RWPE1 (cell line): Measurements from ENCODE around the gene ERFE.

Experiments used
- CTCF ChIA-PET: fragments of 350-600 bp; sonication (Branson Sonifier 250); formaldehyde crosslinking; extraction: SDS; loops from one replicate; lab custom pipeline; 2021; lab: Yijun Ruan, JAX
- POLR2A ChIA-PET: fragments of 400-600 bp; formaldehyde crosslinking; extraction: SDS; loops from one replicate; lab custom pipeline; 2020; ENCODE audit warnings: antibody characterized with exemption; ENCODE audit not compliant: low non-redundant PET; lab: Yijun Ruan, JAX
- DNase-seq: peaks from one replicate; pipeline ENCODE4 v3.0.0; 2012; ENCODE audit warnings: low spot score
- H3K27ac ChIP-seq: fragments of 450-650 bp; 2 replicates; pipeline ENCODE4 v1.5.1; 2017
- CTCF ChIP-seq: fragments of 450-650 bp; conservative IDR thresholded peaks from 2 replicates; pipeline ENCODE4 v1.5.1; 2017; ENCODE audit warnings: low read depth, mild to moderate bottlenecking

Gene ERFE

GRCh38 chr2:238172439-238172838 is 13.7 kb downstream of the ERFE start:
- H3K27ac ChIP-seq: peak overlapping the region; percentile 97
- CTCF ChIA-PET: no interaction called here
- no peak for TF ChIP-seq CTCF
- POLR2A ChIA-PET: no interaction called here
- DNase-seq: no peak

DNA sequence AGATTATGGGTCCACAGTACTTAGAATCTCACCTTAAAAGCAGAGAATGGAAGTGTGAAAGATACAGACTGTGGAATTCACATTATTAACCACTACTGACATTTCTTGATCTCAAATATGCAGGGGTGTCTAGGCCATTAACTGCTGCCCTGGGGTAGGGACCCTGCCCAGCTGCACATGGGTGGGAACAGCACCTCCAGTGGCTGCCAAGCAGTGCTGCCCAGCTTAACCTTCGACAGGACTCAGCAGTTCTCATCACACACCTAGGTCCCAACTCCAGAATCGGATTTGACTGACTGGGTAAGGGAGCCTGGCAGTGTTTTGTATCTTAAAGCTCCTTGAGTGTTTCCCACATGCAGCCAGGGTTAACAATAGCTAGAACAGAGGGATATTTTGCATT is 14.9 kb downstream of the ERFE start:
- TF ChIP-seq CTCF: no peak
- ChIA-PET POLR2A (no interaction called here), CTCF (interaction anchor here (1.1 kb wide), 1 partner anchor 17 kb away, joined by 3 read pairs; no protein-coding TSS in a partner anchor)
- peak overlapping the region; percentile 97 for H3K27ac ChIP-seq
- no peak for DNase-seq

- CTCF ChIA-PET: interaction anchor here (1.1 kb wide), 1 partner anchor 17 kb away, joined by 3 read pairs; no protein-coding TSS in a partner anchor
- peak overlapping the region; percentile 42 for H3K27ac ChIP-seq
- TF ChIP-seq CTCF: no peak
- POLR2A ChIA-PET: no interaction called here
- DNase-seq: no peak
Measured at GRCh38 chr2:238174291-238174690, 15.5 kb downstream of the ERFE start.

DNA sequence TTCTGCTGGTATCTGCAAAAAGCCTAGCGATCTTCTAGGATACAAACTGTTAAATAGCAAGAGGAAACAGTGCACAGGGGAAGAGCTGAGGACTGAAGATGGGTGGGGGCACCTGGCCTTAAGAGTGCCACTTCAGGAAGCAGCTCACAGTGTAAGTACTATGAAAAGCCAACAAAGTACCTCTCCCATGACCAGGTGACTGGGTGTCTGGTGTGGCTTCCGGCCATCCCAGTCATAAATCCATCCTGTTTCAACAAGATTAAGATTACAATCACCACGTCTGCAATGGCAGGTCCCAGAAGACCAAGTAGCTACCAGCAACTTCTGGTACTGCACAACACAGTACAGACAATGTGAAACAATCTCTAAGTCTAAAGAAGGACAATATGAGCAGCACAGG is 15.9 kb downstream of the ERFE start:
- ChIA-PET POLR2A (no interaction called here), CTCF (no interaction called here)
- DNase-seq: no peak
- no peak for TF ChIP-seq CTCF
- peak overlapping the region; percentile 42 for H3K27ac ChIP-seq

- POLR2A ChIA-PET: interaction anchor here (0.7 kb wide), 1 partner anchor 9 kb away, joined by 7 read pairs; no protein-coding TSS in a partner anchor
- TF ChIP-seq CTCF: no peak
- CTCF ChIA-PET: no interaction called here
- no peak for DNase-seq
- H3K27ac ChIP-seq: no peak overlapping the region
Measured at GRCh38 chr2:238176613-238177012, 17.8 kb downstream of the ERFE start.

DNA sequence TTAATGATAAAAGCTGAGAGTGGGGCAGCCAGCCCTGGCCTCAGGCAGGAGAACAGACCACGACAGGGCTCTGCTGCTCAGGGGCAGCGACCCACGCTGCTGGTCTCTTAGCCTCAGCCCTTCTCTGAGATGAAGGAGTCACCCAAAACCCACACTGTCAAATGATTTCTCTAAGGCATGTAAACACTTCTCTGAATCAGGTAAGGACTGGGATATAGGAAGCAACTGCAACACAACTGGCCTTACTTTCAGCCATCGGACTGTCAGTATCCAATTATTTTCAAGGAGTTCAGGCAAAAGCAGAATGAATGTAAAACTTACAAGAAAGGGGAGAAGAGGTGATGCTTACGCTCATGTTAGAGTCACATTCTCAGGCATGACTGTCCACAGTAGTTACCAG is 21.8 kb downstream of the ERFE start:
- POLR2A ChIA-PET: no interaction called here
- CTCF ChIA-PET: no interaction called here
- no peak overlapping the region for H3K27ac ChIP-seq

More for the DNA sequence above, 21.8 kb downstream of the ERFE start:
- no peak for TF ChIP-seq CTCF
- no peak for DNase-seq
